Mesenteric fat pad (tissue), 1 donor: ENCODE data around the gene CWF19L1. TPM values are rescaled to one million over a fixed set of nuclear protein-coding genes. Genes with fewer than 3 reads are reported as not detected.
A peak's percentile ranks its signal among the peaks of the same experiment; 100 is the strongest.
"Not testable (repeated sequence)": the region's sequence is repeated elsewhere in the genome, so short reads cannot be mapped to it uniquely, and the experiment has no call there.

Experiments
- DNase-seq: peaks from one replicate; pipeline ENCODE4 v3.0.0-alpha.2; 2020; ENCODE audit warnings: low spot score
- long read RNA-seq: library from polyadenylated mRNA; unstranded; transcript quantifications from one replicate; pipeline ENCODE4 v2.0.0, GENCODE V29; 2020
- total RNA-seq: library from RNA; stranded (reverse); fragmentation: NEBNext Ultra II Directional; extraction: Animal tissue kit (Norgen Biotek cat#: 25700); gene quantifications from one replicate; pipeline ENCODE4 v1.2.1, GENCODE V29; 2021
- donor health status: DM: yes; HTN: yes; CAD: no.

CWF19L1 gene
- 19.0 TPM for total RNA-seq
- long read RNA-seq, transcript CWF19L1-201 (14 exons, 1,815 nt), result major isoform, 7 of 20 reads
- long read RNA-seq, partial matches to known transcripts, result 2 of 20 reads
- long read RNA-seq, other reads (novel, unspliced or antisense), result 11 of 20 reads

DNA sequence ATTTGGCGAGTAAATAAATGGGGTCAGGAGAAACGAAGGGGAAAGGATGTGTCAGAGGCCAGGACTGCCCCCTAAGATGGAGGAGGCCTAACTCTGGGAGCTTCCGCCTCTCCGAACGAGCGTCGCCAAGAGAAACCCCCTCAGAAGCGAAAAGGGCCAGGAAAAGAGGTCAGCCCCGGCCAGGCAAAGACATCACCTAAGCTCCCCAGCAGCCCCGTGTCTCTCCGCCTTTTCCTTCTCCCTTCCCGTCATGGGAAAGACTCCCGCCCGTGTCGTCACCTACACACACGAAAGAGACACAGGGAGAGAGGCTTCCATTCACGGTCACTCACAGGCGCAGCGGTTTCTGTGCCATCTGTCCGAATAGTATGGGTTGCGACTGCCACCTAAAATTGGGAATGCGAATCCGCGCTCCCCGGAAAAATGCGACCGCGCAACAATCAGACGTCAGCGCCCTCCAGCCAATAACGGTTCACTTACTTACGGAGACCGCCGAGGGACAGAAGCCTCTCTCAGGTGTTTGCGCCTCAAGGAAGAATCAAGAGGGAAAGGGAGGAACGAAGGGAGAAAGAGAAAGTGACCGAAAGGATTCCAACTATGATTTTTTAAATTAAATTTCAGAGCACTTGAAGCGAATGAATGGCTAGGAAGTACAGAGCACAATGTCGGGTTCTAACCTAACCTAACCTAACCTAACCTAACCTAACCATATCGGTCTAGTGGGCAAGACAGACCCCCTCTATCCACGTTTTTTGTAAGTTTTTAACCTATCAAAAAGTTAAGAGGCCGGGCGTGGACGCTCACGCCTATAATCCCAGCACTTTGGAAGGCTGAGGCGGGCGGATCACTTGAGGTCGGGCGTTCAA is at the start of gene CWF19L1:
TSS of gene CWF19L1 (minus strand) at position 400 of the 866 bp plus-strand sequence. CDS start at position 355, 45 bp downstream.
- DNase-seq, result peak; percentile 92

DNA sequence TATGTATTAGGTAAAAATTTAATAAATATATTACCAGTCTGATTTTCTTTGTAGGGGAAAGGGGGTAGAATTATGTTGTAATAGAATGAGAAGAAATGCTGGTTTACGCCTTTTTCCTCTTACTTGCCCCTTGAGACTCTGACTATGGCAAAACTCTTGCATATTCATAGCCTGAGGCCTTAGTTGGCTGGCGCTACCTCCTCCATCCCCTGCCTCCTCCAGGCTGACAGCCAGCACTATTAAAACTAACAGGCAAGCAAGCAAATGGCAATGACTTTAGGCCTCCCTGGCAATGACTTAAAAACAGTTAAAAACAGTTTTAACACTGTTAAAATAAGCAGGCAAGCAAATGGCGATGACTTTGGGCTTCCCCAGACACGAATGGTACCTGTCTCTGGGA is 48.2 kb upstream of the CWF19L1 start:
- DNase-seq, result no peak

DNA sequence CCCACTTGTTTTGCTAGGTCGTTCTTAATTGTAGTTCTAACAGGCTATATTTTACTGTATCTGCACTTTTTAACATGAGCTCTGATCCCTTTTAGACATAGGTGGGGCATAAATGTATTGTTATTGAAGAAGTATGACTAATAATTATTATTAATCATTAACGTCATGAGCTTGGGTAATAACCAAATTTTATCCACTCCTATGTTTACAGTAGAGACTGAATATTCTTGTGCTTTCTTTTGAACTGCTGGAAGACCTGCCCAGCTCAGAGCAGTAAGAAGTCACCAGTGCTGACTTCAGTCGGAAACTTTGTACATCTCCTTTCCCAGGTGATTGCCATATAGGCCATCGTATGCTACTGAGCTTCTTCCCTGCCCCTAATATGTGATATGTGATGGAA is 43.9 kb upstream of the CWF19L1 start:
- DNase-seq, result no peak

DNA sequence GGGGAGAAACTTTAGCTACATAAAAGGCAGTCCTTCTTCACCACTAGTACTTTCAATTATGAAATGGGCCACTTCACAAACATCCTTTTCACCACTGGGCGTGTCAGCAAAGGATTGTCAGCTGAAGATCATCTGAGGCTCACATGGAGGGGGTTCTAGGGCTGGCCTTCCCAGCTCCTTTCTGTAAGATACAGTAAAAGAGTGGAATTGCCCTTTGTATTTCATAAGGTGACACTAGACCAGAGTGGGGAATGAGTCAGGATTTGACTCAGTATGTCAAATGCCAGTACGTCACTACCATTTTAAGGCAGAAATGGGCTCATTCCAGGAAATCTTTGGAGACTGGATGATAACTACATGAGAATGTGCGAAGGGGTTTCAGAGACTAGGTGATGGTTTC is 40.2 kb upstream of the CWF19L1 start:
- DNase-seq, result no peak

DNA sequence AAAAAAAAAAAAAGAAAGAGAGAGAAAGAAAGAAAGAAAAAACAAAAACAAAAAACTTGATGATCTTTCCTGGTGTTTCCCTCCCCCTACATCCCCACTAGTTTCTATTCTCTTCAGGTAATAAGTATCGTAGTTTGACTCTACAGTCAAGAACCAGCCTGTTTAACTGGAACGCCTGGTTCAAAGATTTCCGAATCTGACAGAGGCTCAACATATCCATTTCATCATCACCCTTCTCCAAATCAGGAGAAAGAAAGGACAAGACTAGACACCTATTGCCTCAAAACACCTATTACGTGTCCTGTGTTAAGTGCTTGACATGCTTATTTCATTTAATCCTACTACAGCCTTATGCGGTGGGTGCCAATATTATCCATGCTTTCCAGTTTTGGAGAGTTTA is 39.4 kb upstream of the CWF19L1 start:
- DNase-seq, result no peak

- no peak for DNase-seq
Observed at GRCh38 chr10:100304414-100304813, 37.0 kb upstream of the CWF19L1 start.

DNA sequence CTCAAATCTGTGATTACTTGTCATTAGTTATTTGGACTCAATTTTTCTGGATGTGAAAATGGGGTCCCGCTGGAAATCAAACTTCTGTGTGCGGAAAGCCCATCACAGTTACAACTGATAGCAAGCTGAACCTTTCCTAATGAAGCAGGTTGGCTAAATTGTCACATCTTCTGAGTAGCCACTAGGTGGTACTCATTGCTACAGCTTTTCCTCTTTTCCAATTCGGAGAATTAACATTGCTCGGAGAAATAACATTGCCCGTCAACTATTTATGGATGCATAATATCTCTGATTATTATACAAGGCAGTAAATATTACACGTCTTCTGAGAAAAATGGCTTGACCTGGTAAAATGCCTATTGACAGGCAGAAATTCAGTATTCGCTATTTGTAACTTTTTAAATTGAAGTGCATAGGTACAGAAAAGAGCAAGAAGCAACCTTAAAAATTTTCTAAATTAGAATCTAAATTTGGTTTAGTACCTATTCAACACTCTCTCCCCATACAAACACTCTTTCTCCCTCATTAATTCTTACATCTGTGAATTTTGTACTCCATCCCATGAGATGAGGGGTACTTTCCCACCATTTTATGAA is 36.4 kb upstream of the CWF19L1 start:
- no peak for DNase-seq

DNA sequence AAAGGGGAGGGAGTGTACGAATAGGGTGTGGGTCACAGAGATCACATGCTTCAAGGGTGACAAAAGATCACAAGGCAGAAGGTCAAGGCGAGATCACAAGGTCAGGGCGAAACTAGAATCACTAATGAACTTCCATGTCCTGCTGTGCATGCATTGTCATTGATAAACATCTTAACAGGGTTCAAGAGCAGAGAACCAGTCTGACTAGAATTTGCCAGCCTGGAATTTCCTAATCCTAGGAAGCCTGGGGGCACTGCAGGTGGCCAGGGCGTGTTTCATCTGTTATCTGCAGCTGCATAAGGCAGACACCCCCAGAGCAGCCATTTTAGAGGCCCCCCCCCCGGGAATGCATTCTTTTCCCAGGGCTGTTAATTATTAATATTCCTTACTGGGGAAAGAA is 33.7 kb upstream of the CWF19L1 start:
- not testable (repeated sequence) for DNase-seq

GRCh38 chr10:100297242-100297641 is 29.8 kb upstream of the CWF19L1 start:
- DNase-seq, result no peak

DNA sequence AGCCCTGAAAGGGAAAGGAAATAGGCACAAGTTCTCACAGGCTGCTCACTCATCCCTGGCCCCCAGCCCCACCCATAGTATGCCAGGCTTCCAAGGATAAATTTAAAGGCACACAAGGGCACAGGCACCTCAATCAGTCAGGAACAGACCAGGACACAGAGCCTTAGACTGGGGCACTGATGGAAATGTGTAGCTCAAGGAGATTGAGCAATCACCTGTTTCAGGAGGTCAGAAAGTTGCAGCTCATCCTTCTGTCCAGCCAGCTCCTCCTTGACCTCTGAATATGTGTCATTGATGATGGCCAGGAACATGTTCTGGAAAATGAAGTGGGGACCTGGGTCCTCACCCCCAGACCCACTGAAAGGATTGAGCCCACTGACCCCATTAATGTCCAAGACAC is 25.6 kb upstream of the CWF19L1 start:
- no peak for DNase-seq

DNA sequence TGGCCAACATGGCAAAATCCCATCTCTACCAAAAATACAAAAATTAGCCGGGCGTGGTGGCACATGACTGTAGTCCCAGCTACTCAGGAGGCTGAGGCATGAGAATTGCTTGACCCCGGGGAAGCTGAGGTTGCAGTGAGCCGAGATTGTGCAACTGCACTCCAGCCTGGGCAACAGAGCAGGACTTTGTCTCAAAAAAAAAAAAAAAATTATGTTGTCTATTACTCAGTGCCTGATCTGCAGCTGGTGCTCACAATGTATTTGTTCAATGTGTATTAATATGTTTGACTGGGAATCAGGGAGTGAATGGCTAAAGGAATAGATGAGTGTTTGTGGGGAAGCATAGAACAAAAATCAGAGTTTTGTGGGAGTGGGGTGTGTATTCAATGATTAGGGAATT is 24.9 kb upstream of the CWF19L1 start:
- not testable (repeated sequence) for DNase-seq

GRCh38 chr10:100291356-100291755 is 23.9 kb upstream of the CWF19L1 start:
- DNase-seq, result no peak

DNA sequence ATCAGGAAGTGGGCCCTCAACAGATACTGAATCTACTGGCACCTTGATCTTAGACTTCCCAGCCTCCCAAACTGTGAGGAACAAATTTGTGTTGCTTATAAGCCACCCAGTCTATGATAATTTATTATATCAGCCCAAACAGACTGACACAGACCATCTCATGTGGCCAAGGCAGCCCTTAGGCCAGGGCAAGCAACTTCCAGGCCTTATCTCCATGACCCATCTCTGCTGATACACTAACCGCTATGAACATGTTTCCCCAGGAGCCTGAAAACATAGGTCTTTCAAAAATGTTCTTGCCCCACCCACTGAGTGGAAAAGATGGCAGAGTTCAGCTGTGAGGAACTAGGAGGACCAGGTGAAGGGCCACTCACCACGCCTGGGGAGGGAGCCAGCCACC is 22.2 kb upstream of the CWF19L1 start:
- DNase-seq, result no peak

- DNase-seq, result no peak
Observed at GRCh38 chr10:100288196-100288595, 20.8 kb upstream of the CWF19L1 start.

- DNase-seq, result no peak
Observed at GRCh38 chr10:100287756-100288155, 20.3 kb upstream of the CWF19L1 start.

DNA sequence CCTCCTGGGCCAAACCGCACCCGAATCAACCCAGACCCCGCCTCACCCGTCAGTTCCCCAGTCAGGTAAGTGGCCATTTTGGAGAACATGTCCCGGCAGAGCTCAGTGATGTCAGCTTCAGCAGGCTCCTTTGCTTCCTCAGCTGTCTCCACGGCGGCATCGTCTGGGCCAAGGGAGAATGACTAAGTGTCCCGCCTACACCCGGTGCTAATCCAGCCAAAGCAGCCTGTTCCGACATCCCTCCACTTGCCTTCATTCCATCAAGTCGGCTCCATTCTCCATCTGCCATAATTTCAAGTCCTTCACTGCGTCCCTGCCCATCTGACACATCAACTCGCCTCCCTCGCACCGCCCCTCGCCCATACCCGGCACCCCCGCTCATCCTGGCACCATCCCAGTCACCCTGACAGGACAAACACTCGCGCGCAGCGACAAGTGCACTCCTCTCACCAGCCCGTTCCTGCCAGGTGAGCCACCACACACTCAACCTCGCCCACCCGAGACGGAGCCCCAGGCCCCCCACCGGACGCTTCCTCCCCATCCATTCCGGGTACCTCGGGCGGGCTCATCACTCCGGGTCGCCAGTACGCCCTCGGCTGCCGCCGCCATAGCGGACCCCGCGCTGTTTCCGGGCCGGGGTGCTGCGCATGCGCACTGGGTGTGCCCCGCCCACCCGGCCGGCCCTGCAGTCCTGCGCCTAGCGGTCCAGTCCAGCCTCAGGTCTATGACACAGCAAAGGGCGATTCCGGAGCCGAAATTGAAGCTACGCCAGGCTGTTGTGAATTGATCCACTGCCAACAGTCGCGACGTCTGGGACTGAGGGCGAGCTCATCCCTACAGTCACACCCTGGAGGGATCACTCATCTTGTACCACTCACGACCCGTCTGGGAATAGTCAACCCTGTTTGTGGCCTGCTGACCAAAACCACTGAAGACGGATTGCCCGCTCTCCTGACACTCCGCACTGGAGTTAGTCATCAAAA is 18.9 kb upstream of the CWF19L1 start, which contains the start of gene BLOC1S2:
TSS of gene BLOC1S2 (minus strand) at position 630 of the 983 bp plus-strand sequence. CDS start at position 609, 21 bp downstream.
- peak; percentile 98 for DNase-seq

GRCh38 chr10:100285326-100285725 is 17.9 kb upstream of the CWF19L1 start:
- not testable (repeated sequence) for DNase-seq

DNA sequence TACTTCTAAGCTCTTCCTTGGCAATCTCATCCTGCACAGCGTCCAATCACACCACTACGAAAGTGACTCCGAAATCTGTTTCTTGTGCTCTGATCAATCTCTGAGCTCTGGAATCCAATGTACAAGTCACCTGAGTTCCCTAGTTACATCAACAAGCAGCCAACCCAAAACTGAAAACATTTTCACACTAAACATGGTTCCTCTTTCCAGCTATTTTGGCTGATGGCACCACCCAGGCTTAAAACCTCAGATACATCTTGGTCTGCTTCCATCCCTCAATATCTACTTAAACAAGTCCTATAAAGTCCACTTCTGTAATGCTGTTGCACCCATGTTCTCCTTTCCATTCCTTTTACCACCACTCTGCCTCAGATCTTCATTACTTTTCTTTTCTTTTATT is 15.5 kb upstream of the CWF19L1 start:
- no peak for DNase-seq

GRCh38 chr10:100276971-100277370 is 9.5 kb upstream of the CWF19L1 start:
- not testable (repeated sequence) for DNase-seq

DNA sequence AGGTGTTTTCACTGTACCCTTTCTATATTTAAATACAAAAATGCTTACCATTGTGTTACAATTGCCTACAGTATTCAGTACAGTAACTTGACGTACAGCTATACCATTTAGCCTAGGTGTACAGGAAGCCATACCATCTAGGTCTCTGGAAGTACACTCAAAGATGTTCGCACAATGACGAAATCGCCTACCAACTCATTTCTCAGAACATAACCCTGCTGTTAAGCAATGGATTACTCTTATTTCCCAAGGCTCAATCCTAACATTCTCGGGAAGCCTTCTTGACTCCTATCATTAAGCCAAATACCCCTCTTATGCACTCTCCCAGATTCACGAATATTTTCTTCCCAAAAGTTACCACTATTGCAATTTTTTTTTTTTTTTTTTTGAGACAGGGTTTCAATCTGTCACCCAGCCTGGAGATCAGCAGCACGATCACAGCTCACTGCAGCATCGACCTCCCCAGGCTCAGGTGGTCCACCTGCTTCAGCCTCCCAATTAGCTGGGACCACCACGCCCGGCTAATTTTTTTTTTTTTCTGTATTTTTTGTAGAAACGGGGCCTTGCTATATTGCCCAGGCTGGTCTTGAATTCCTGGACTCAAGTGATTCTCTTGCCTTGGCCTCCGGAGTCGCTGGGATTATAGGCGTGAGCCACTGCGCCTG is 1.5 kb downstream of the CWF19L1 start:
- no peak for DNase-seq

- DNase-seq, result no peak
Observed at GRCh38 chr10:100254191-100254590, 13.2 kb downstream of the CWF19L1 start.
